CD4-positive, alpha-beta T cell treated with Interferon alpha-2 for 1 hour (primary cell): ENCODE results near the gene BRD7.

Experiments
- DNase-seq, 2 donors: peaks; one replicate each; pipeline ENCODE4 v3.0.0-alpha.2; 2020 to 2022

The BRD7 gene

DNA sequence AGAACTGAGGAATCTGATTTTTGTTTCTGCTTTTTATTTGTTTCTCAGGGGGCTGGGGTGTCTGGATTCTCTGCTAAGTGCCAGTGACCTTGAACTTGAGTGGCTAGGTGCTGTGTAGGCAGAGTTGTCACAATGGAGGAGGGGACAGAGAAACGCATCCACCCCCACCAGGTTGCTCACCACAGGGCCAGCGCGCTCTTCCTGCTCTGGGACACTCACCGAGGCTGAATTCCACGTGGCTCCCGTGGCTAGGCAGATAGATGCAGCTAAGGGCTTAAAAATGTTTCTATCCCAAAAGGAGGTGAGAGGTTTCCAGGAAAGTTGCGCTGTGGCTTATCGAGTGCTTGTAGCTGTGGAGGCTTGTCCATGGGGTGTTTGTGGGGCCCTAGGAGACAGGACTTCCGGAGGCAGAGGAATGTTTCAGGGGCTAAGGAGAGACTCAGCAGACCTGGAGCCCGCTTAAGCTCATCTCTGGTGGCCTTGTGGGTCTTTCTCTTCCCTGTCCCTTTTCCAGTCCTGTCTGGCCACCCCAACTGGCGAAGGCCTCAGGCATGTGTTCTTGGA is 65.7 kb downstream of the BRD7 start:
- no peak for DNase-seq

DNA sequence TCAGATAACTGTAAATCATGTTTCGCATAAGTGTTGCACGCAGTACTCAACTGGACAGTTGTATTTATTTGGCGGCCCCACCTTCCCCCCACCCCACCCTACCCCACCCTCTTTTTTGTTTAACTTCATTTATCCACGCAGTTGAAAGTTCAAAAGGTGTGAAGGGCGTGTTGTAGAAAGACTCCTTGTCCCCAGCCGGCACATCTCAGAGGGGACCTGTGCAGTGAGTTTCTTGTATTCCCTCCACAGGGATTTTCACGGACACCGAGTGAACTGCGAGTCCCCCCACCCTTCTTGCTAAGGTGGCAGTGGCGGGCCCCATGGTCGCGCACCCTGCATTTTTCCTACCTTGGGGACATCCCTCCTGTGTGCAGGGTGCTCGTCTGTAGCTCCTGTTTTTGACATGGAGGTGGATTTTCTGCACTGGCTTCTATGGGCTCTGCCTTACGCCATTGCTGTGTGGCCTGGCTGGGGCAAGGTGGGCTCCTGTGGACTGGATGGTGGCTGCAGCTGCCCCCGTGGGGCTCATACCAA is 66.2 kb downstream of the BRD7 start:
- no peak for DNase-seq

DNA sequence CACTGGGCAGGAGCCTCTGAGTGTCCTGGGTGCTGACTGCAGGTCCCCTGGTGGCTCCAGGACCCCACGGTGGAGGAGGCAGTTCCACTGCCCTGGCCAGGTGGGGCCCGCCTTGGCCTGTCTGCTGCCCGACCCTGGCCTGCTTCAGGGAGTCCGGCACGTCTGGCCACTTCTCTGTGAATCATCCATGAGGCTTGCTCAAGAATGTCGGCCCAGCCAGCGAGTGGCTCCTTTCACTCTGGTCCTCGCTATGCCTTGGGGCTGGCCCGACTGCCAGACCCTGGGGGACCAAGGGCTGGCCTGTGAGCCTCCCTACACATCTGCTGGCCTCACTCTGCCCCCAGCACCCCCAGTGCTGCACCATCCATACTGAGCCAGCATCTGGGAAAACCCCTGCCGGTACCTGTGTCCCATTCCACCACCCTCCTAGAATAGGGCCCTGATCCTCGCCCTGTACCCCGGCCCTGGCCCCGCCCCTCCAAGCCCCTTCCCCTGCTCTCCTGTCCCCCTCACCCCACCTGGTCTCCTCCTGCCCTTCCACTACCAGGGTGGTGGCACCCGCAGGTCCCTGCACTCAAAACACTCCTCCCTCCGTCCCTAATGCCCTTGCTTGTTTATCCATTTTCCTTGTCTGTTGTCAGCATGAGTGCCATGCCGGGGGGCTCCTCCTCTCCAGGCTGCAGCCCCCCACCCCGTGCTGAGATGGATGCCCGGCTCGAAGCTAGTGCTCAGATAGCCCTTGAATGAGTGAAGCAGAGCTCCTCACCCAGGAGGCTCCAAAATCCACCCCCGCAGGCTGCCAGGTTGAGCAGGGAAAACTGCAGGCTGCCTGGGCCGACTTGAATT is 66.9 kb downstream of the BRD7 start:
- no peak for DNase-seq

DNA sequence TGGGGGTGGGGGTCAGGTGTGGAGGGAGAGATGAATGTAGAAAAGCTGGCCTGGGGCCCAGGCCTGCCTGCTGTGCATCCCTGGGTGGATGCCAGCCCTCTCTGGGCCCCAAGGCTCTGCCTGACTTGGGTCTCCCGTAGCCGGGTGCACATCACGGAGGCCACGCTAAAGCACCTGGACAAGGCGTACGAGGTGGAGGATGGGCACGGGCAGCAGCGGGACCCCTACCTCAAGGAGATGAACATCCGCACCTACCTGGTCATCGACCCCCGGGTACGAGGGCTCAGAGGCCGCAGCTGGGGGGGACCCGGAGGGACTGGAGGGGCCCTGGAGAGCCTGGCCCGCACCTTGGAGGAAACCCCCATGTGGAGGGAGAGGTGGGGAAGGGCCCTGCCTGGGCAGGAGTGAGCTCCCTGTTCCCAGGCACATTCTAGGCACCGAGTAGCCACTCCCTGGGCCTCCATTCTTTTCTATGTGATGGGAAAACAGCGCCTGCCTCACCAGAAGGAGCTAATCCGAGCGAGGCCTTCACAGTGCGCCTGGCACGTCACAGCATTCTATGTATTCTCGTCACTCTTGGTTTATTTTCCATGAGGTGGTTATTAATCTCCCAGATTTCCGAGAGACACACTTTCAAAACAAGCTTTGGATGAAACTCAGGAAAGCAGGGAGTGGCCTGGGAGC is 67.7 kb downstream of the BRD7 start:
- DNase-seq = no peak

DNA sequence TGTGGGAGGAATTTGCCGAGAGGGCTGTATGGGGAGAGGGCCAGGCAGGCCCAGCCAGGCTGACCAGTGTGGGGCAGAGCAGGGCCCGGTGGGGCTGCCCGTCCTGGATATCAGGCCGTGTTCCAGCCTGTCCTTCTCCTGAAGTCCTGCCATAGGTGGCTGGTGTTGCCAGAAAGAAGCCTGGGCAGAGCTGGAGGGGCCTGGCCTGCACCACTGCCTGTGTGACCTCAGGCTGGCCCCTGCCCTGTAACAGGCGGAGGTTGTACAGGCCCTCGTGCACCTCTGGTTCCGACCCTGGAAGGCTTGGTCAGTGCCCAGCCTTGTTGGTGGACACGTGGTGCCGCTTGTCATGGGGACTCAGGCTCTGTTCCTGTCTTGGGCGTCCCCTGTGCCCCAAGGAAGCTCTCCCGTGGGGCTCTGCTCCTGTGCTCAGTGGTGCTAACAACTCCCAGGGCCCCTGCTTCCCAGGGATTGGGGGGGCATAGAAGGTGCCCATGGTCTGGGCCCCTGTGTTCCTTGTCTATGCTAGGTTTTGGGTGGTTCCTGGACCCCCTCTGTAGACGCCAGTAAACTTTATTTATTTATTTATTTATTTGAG is 69.2 kb downstream of the BRD7 start:
- DNase-seq = no peak

DNA sequence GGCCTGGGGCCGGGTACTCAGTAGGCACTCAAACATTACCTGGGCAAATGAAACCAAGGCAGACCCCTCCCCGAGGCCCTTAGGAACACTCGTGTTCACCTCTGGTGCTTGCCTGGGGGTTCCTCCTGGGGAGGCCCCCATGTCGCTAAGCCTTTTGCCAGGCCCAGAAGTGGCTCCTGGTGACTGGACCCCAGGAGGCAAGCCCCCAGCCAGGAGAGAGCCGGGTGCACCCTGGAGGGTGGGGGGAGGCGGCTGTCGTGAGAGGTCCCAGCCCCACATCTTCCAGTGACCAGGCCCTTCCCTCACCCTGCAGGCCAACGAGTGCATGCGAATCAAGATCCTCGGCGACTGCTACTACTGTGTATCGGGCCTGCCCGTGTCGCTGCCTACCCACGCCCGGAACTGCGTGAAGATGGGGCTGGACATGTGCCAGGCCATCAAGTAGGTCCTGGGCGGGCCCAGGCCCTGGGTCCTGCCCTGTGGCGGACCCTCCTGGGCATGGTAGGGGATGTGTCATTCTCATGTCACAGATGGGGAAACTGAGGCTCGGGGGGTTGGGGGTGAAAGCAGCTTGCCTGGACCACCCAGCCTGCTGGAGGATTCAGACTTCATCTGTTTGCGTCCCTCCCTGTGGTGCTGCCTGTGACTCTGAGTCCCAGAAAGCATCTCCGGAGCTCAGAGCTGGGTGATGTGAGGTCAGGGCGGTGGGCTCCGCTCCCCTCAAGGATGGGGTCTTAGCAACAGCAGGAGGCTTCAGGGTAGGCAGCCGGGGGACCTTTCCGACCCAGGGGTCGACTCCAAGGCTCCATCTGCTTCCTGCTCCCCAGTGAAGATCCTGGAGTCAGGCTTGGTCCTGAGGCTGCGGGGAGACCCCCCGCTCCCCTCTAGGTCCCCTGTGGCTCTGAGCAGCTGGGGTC is 69.9 kb downstream of the BRD7 start:
- DNase-seq = no peak

DNA sequence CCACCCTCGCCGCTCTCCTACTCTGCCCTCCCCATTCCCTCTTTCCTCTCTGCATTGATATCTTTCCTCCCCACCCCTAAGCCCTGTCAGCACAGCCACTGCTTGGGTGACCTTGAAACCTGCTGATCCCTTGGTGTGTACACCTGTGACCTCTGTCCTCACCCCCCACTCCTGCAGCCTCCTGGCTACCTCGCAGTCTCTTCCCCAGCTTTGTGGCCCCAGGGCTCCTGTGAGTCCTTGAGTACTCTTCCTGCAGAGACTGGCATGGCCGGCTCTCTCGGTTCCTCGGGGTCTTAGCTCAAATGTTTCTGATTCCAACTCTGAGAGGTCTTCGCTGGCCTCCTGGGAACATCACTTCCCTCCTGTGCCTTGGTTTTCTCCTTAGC is 70.7 kb downstream of the BRD7 start:
- DNase-seq = no peak

DNA sequence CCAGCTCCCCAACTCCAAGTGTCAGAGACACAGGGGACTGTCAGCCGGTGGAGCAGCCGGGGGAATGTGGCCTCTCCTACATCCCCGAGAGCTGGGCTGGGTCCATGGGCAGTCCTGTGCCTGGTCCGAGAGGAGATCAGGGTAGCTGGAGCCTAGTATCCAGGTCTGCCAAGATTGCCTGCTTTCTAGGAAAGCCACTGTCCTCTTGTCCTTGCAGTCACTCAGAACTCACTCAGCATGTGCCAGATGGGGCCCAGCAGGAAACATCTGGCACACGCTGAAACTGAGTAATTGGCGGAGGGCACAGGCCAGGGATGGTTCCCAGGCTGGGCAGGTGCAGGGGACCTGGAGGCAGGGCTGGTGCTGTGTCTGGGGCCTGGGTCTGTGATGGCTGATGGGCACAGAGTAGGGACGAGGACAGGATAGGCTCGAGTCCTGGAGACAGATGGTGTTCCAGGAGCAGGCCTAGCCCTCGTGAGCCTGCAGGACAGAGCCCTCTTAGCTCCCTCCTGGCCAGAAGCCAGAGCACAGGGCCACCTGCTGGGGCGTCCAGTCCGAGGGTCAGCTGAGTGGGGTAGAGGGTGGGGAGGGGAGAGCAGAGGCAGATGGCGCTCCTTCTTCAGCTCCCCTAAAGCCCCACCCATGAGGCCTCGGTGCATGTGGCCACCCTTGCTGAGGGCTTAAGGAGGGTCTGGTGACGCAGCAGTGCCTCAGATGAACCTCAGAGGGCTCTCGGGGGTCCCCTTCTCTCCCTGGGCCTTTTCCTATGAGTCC is 71.3 kb downstream of the BRD7 start:
- DNase-seq = no peak

DNA sequence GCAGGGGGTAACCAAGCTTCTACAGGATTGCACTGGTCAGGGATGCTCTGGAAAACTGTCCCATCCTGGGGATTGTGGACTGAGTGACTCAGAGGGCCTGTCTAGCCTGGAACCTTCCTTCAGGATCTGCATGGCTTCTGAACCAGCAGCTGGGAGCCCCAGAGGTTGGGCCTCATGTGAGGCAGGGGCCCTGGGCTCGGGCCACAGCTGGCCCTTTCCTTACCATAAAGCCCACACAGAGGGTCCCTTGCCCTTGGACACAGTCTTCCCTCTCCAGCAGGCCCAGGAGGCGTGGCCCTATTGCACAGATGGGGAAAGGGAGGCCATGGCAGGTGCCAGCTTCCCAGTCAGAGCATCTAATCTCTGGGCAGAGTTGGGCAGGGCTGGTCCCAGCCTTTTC is 72.0 kb downstream of the BRD7 start:
- DNase-seq = no peak

DNA sequence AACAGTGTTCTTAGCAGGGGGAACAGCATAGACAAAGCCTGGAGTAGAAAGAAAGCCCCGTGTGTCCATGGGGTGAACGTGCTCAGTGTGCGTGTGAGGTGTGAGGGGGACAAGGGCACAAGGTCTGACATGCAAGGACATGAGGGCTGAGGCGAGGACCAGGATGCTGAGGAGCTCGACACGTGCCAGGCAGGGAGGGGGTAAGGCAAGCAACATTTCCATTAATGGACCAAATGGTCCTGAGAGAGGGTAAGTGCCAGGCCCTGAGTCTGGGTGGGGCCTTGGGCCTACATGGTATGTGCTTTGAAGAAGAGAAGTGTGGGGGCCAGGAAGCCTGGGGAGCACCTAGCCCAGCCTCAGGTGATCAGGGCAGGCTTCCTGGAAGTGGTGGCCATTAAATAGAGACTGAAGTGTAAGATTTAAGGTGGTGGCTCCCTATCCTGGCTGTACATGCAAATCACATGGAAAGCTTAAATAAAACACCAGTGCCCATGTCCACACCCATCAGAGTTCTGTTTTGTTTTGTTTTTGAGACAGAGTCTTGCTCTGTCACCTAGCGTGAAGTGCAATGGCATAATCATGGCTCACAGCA is 73.2 kb downstream of the BRD7 start:
- no peak for DNase-seq

DNA sequence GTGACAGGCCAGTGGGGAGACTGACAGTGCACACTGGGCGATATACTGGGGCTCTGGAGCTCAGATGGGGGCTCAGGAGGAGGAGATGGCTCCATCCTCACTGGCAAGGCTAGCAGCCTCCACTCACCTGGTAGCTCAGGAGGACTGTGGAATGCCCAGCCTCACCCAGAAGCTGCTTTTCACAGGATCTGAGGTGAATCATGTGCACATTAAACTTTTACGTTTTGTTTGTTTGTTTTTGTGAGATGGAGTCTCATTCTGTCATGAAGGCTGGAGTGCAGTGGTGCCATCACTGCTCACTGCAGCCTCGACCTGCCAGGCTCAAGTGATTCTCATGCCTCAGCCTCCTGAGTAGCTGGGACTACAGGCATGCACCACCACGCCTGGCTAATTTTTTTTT is 73.8 kb downstream of the BRD7 start:
- DNase-seq = no peak

DNA sequence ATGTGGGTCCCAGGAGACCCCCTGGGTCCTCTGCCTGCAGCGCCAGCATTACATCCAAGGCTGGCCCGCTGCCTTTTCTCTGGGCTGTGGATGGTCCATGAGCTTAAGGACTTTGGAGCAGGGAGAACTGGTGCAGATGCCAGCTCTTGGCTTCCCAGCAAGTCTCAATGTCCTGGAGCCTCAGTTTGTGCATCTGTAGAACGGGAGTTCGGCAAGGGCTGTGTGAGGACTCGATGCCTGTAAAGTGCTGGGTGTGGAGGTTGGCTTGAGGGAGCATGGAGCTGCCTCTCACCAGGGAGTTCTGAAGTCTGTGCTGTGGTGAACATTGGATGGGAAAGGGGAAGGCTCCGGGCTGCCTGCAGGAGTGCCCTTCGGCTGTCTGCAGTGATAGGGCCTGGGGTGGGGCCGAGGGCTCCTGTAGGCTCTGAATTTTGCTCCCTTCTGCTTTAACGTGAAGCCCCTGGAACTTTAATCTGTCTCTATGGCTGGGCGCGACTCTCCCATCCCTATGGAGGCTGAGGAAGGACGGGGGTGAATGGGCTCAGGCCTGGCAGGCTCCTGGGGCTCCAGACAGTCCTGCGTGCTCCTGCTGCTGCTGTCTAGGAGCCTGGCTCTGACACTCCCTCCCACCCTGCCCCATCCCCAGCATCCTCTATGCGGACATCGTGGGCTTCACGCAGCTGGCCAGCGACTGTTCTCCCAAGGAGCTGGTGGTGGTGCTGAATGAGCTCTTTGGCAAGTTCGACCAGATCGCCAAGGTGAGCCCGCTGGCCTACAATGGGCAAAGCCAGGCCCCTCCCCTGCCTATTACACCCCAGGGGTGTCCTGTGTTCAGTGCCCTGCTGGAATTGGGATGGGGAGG is 74.6 kb downstream of the BRD7 start:
- no peak for DNase-seq

DNA sequence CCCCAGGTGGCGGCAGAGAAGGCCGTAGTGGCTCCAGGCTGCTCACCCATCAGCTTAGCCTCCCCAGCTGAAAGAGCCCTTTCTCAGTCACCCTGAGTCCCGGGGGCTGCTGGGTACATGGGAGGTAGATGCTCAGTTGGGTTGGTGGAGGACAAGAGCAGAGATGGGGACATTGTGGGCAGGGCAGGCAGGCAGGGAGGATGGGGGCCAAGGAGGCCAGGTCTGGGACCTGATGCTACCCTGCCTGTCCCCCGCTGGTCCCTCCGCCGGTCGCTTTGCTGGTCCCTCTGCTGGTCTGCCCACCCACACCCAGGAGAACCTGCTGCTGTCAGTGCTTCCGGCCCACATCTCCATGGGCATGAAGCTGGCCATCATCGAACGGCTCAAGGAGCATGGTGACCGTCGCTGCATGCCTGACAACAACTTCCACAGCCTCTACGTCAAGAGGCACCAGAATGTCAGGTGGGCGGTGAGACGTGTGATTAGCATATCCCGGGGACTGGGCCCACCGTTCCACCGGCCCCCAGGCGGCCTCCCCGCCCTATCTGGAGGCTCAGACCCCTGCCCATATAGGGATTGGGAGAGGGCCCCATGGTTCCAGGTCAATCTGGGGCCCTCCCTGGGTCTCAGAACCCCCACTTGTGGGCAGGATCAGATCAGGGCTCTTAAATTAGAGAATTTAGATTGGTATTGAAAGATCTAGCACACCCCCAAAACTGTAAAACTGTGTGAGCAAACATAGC is 75.6 kb downstream of the BRD7 start:
- DNase-seq = no peak

DNA sequence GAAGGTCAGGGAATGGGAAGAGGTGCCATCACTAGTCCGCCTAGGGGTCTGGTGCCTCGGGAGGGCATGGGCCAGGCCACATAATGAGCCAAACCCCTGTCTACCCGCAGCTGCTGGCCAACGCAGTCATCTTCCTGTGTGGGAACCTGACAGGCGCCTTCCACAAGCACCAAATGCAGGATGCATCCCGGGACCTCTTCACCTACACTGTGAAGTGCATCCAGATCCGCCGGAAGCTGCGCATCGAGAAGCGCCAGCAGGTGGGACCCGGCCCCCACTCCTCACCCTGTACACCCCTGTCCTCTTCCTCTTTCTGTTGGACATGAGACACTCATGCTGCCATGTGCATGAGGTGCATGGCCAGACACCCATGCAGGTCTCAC is 76.2 kb downstream of the BRD7 start:
- DNase-seq = no peak

DNA sequence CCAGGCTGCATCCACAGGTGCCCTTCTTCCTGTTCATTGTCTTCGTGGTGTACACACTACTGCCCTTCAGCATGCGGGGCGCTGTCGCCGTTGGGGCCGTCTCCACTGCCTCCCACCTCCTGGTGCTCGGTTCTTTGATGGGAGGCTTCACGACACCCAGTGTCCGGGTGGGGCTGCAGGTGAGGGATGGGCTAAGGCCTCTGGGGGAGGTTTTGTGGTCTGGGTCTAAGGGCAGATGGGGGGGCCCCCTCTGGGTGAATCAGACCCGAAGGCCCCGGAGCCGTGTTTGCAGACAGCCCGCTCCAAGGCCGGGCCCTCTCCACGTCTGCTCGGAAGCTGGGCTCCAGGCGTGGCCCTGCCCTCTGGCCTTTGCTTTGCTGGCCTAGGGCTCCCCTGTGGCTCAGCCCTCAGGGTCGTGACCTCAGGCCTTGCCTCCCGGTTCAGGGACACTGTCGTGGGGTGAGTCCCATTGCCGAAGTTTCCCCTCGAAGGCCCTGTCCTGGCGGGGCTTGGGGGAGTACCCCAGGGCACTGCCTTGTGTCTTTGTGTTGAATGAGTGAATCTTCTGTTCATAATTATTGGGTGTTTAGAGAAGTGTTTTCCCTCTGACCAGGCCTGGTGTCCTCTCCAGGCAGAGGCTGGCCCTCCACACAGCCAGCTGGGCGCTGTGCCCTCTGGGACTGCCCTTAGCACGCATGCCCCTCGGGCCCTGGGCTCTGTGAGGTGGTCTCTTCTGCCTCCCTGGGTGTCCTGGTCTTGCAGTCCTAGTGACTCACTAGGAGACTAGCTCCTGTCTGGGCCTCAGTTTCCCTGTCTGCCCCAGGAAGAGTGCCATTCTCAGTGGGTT is 76.8 kb downstream of the BRD7 start:
- no peak for DNase-seq

DNA sequence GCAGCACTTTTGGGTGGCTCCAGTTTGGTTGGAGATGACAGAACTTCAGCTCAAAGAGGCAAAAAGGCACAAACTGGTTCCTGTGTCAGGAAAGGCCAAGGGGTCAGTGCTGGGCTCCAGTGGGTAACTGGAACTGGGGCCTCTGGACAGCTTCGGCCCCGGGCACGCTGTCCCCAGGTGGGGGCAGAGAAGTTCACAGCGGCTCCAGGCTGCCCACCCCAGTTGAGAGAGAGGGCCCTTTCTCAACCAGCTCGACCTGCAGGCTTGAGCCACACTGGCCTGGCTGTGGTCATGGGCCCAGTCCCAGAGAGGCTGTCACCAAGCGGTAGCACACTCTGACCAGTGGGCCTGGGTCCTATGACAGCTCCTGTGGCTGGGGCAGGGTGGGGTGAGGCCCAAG is 77.9 kb downstream of the BRD7 start:
- DNase-seq = no peak

DNA sequence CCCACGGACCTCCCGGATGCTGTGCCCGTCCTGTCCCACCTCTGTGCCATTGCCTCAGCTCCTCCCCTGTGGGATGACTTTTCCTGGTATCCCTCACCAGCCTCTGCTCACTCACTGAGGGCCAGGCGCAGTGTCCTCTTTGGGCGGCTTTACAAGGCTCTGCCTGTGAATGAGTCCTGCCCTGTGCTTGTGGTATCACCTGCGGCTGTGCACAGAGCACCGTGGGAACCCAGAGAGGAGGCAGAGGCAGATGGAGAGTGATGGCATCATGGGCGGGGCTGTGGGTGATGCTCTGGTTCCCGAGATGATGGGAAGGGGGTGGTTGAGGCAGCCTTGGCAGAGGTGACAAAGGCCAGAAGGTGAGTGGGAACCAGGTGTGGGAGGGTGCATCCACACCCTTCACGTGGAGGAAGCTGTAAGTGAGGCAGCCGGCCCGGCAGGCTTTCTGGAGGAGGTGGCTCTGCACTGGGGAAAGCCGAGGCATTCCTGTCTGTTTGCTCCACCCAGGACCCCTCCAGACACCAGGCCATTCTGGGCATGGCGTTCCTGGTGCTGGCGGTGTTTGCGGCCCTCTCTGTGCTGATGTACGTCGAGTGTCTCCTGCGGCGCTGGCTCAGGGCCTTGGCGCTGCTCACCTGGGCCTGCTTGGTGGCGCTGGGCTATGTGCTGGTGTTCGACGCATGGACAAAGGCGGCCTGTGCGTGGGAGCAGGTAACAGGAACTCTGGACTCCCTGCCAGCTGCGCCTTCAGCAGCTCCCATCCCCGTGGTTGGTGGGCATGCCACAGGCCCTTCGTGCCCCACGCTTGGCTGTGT is 78.6 kb downstream of the BRD7 start:
- DNase-seq = no peak

DNA sequence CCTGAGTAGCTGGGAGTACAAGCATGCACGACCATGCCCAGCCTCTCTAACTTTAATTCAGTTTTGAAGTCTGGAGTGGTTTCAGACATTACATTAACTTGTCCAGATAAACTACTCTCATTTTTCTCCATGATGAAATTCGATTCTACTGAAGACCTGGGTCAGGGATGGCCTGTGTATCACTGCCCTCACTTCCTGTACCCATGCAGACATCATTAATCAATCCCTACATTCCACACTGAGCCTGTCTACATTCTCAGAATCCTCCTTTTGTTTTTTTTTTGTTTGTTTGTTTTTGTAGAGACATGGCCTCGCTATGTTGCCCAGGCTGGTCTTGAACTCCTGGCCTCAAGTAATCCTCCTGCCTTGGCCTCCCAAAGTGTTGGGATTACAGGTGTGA is 79.9 kb downstream of the BRD7 start:
- DNase-seq = no peak
